HepG2 (cell line): ENCODE results near the gene TBC1D20. TPM values are rescaled to one million over a fixed set of nuclear protein-coding genes. Genes with fewer than 3 reads are reported as not detected.
A peak's percentile ranks its signal among the peaks of the same experiment; 100 is the strongest.

Experiments
- CHD4 ChIP-seq: fragments of 200-600 bp; sonication (generic); IDR thresholded peaks from 2 replicates; pipeline ENCODE4 v1.7.0; 2017; ENCODE audit warnings: mild to moderate bottlenecking, low read length, borderline replicate concordance
- ETS1 ChIP-seq: sonication (generic); formaldehyde crosslinking; IDR thresholded peaks from 2 replicates; pipeline ENCODE4 v1.4.0; 2020; ENCODE audit warnings: missing genetic modification reagents
- FOXP4 ChIP-seq: sonication (generic); formaldehyde crosslinking; IDR thresholded peaks from 2 replicates; pipeline ENCODE4 v1.4.0; 2020; ENCODE audit warnings: missing genetic modification reagents
- HNRNPK ChIP-seq: fragments of 200-400 bp; formaldehyde crosslinking; IDR thresholded peaks from 2 replicates; pipeline ENCODE4 v1.6.1; 2018; ENCODE audit warnings: low read length, low read depth, moderate library complexity, mild to moderate bottlenecking; ENCODE audit not compliant: poor library complexity, severe bottlenecking
- KLF12 ChIP-seq: sonication (generic); formaldehyde crosslinking; IDR thresholded peaks from 2 replicates; pipeline ENCODE4 v1.4.0; 2020; ENCODE audit warnings: missing genetic modification reagents, borderline replicate concordance
- NFATC3 ChIP-seq: sonication (generic); formaldehyde crosslinking; IDR thresholded peaks from 2 replicates; pipeline ENCODE4 v1.5.1; 2020; ENCODE audit warnings: mild to moderate bottlenecking, missing genetic modification reagents
- NR2F6 ChIP-seq, 2 experiments: IDR thresholded peaks; 2 replicates each; pipeline ENCODE4 v1.6.1; 2016; ENCODE audit warnings: antibody characterized with exemption in 1 of 2, mild to moderate bottlenecking in 1 of 2
- REPIN1 ChIP-seq: sonication (generic); formaldehyde crosslinking; IDR thresholded peaks from 2 replicates; pipeline ENCODE4 v1.8.0; 2022; ENCODE audit warnings: missing genetic modification reagents, low read depth, mild to moderate bottlenecking, borderline replicate concordance
- RFXANK ChIP-seq: IDR thresholded peaks from 2 replicates; pipeline ENCODE4 v1.6.1; 2016
- SRF ChIP-seq: IDR thresholded peaks from 2 replicates; pipeline ENCODE4 v1.6.1; 2011; ENCODE audit warnings: mild to moderate bottlenecking, low read depth, low read length, moderate library complexity
- TBX2 ChIP-seq: sonication (generic); formaldehyde crosslinking; IDR thresholded peaks from 2 replicates; pipeline ENCODE4 v1.5.0; 2020; ENCODE audit warnings: missing genetic modification reagents, mild to moderate bottlenecking, borderline replicate concordance
- TBX3 ChIP-seq: fragments of 450-650 bp; IDR thresholded peaks from 2 replicates; pipeline ENCODE4 v1.6.1; 2017; ENCODE audit warnings: antibody characterized with exemption, mild to moderate bottlenecking, inconsistent platforms, borderline replicate concordance
- THAP11 ChIP-seq: IDR thresholded peaks from 2 replicates; pipeline ENCODE4 v1.6.1; 2016; ENCODE audit warnings: missing biosample characterization, missing genetic modification reagents
- USF2 ChIP-seq, 2 experiments: sonication (generic) in 1 of 2; formaldehyde crosslinking in 1 of 2; IDR thresholded peaks; 2 replicates each; pipeline versions ENCODE4 v1.5.1 to v1.6.1; 2011 to 2020; ENCODE audit warnings: borderline replicate concordance in 1 of 2, low read depth in 1 of 2, low read length in 1 of 2, mild to moderate bottlenecking in 1 of 2, missing genetic modification reagents in 1 of 2, moderate library complexity in 1 of 2
- ZBED4 ChIP-seq: sonication (generic); formaldehyde crosslinking; IDR thresholded peaks from 2 replicates; pipeline ENCODE4 v1.4.0; 2020; ENCODE audit warnings: missing genetic modification reagents, borderline replicate concordance
- ZNF263 ChIP-seq: sonication (generic); formaldehyde crosslinking; IDR thresholded peaks from 2 replicates; pipeline ENCODE4 v1.4.0; 2020; ENCODE audit warnings: missing genetic modification reagents
- ZNF3 ChIP-seq: IDR thresholded peaks from 2 replicates; pipeline ENCODE4 v1.7.0; 2017; ENCODE audit warnings: inconsistent platforms
- ZNF724P ChIP-seq: sonication (generic); formaldehyde crosslinking; IDR thresholded peaks from 2 replicates; pipeline ENCODE4 v1.8.0; 2022; ENCODE audit warnings: missing genetic modification reagents, borderline replicate concordance
- ZNF792 ChIP-seq: IDR thresholded peaks from 2 replicates; pipeline ENCODE4 v1.6.1; 2016
- polyA plus RNA-seq, 8 experiments: library from polyadenylated mRNA; depleted of rRNA in 3 of 8; stranded (reverse) in 7 of 8; unstranded in 1 of 8; fragments of >200 nt; fragmentation: Illumina TruSeq in 4 of 8; extraction: Trizol in 4 of 8; gene quantifications; 2 replicates each; pipeline versions ENCODE4 v1.2.1 to v1.2.3, GENCODE V29; 2011 to 2016; ENCODE audit warnings: low read depth in 4 of 8, missing spikeins in 1 of 8, mixed read lengths in 1 of 8; ENCODE audit not compliant: insufficient read depth in 1 of 8
- total RNA-seq, 5 experiments: library from RNA; depleted of rRNA; stranded (reverse); fragments of >200 nt; fragmentation: Illumina TruSeq; extraction: Trizol; gene quantifications; 2 replicates each; pipeline ENCODE4 v1.2.3, GENCODE V29; 2016; ENCODE audit warnings: low read depth in 1 of 5

Gene TBC1D20
- total and polyA plus RNA-seq, 2 of the 13 experiments (the other 11 are each of a cell fraction or from before 2014, with no cell fraction given), result 36.6 to 47.1 TPM

GRCh38 chr20:461254-462198 is 807 bp downstream of the TBC1D20 start (continued):
- TF ChIP-seq KLF12 (peak; percentile 23; the same call in 1 of the 2 replicates), FOXP4 (CRISPR knock-in tag) (no peak), TBX3 (no peak), REPIN1 (CRISPR knock-in tag) (no peak; the same call in 1 of the 2 replicates), NR2F6 (IDR thresholded peaks at IDR 0.05) (no peak), NR2F6 (CRISPR knock-in tag; IDR thresholded peaks at IDR 0.05) (no peak), THAP11 (CRISPR knock-in tag) (no peak; the same call in 1 of the 2 replicates), CHD4 (peak; percentile 70; the same call in 1 of the 2 replicates), ZNF3 (CRISPR knock-in tag) (no peak; the same call in 1 of the 2 replicates), ETS1 (CRISPR knock-in tag) (no peak), RFXANK (CRISPR knock-in tag) (0 out of 2 replicates have a peak, but pooled peaks have one; percentile 14), ZNF792 (CRISPR knock-in tag) (no peak), ZNF263 (CRISPR knock-in tag) (peak; percentile 20; the same call in 1 of the 2 replicates), ZNF724P (CRISPR knock-in tag) (peak; percentile 16; the same call in 1 of the 2 replicates), USF2 (IDR thresholded peaks at IDR 0.05; ENCODE audit: low read depth, low read length) (no peak), USF2 (CRISPR knock-in tag; IDR thresholded peaks at IDR 0.05; ENCODE audit: borderline replicate concordance) (no peak; the same call in 1 of the 2 replicates), ZBED4 (CRISPR knock-in tag) (0 out of 2 replicates have a peak, but pooled peaks have one; percentile 4), HNRNPK (peak; percentile 57), NFATC3 (no peak), SRF (no peak), TBX2 (CRISPR knock-in tag) (no peak)
